Transverse colon (tissue), 4 donors: Measurements from ENCODE around the gene SPATC1L. TPM values are rescaled to one million over a fixed set of nuclear protein-coding genes. Genes with fewer than 3 reads are reported as not detected.

Source experiments
- DNase-seq: peaks from one replicate; pipeline ENCODE4 v3.0.0-alpha.2; 2019
- H3K27ac ChIP-seq, 4 donors: fragments of 200-600 bp; sonication (generic); 2 replicates each; pipeline ENCODE4 v1.5.1; 2016 to 2018; ENCODE audit warnings: inconsistent platforms in 4 of 4
- H3K27me3 ChIP-seq: fragments of 200-600 bp; sonication (generic); 2 replicates; pipeline ENCODE4 v1.5.1; 2017; ENCODE audit warnings: inconsistent platforms
- H3K36me3 ChIP-seq, 4 donors: fragments of 200-600 bp; sonication (generic); 2 replicates each; pipeline ENCODE4 v1.5.1; 2017 to 2019; ENCODE audit warnings: inconsistent platforms in 4 of 4
- H3K4me1 ChIP-seq, 4 donors: fragments of 200-600 bp; sonication (generic); 2 replicates each; pipeline ENCODE4 v1.5.1; 2017 to 2020; ENCODE audit warnings: inconsistent platforms in 4 of 4
- H3K4me3 ChIP-seq, 4 donors: fragments of 200-600 bp; sonication (generic); 1 replicate in 1 of 4; 2 replicates in 3 of 4; pipeline versions ENCODE4 v1.5.1 to v1.6.1; 2017 to 2019; ENCODE audit warnings: inconsistent platforms in 4 of 4
- H3K9me3 ChIP-seq, 2 donors: fragments of 200-600 bp; sonication (generic); 2 replicates each; pipeline ENCODE4 v1.5.1; 2017 to 2019; ENCODE audit warnings: inconsistent platforms in 2 of 2
- CTCF ChIP-seq, 5 experiments: fragments of 200-600 bp in 3 of 5; fragments of 450-650 bp in 2 of 5; sonication (generic) in 3 of 5; IDR thresholded peaks; 1 replicate in 2 of 5; 2 replicates in 3 of 5; pipeline ENCODE4 v1.5.1; 2016 to 2017; ENCODE audit warnings: antibody characterized with exemption in 5 of 5, inconsistent platforms in 3 of 5, mild to moderate bottlenecking in 2 of 5, moderate library complexity in 1 of 5
- EP300 ChIP-seq: sonication (generic); formaldehyde crosslinking; IDR thresholded peaks from one replicate; pipeline ENCODE4 v1.6.1; 2017; ENCODE audit warnings: antibody characterized with exemption, low read depth
- POLR2A ChIP-seq: fragments of 450-650 bp; IDR thresholded peaks from one replicate; pipeline ENCODE4 v1.6.1; 2016; ENCODE audit warnings: antibody characterized with exemption, mild to moderate bottlenecking, moderate library complexity
- POLR2AphosphoS5 ChIP-seq, 3 donors: sonication (generic); formaldehyde crosslinking; IDR thresholded peaks; one replicate each; pipeline ENCODE4 v1.6.1; 2016; ENCODE audit warnings: antibody characterized with exemption in 3 of 3
- WGBS, 2 donors: methylation state at CpG; one replicate each; pipeline ENCODE4 v1.1.5; 2018; ENCODE audit warnings: low coverage in 1 of 2; 5-methylcytosine and 5-hydroxymethylcytosine counted together
- in situ Hi-C, 4 donors: fragments of 200-750 bp; cut with MboI; loops; one replicate each; pipeline versions ENCODE4 v1.15.0 to v1.15.1; 2017; ENCODE audit warnings: low sequenced_read_pairs in 3 of 4, low pct_ligation_motif_present in 1 of 4, low pct_unique_long_range_greater_than_20kb in 1 of 4
- intact Hi-C: fragments of 100-400 bp; cut with DNase I; formaldehyde crosslinking; loops from one replicate; pipeline ENCODE4 v1.15.1; 2023; ENCODE audit warnings: low total_unique reads
- total RNA-seq, 4 donors: library from RNA; depleted of rRNA; stranded (reverse); fragments of >200 nt; gene quantifications; one replicate each; pipeline ENCODE4 v1.1.0, GENCODE V29; 2016

SPATC1L gene
- total RNA-seq, 4 donors from 2014 or later = 1.2 to 11.0 (median 8.5) TPM; not detected in 1

GRCh38 chr21:46111857-46112724 is 72.2 kb downstream of the SPATC1L start:
- 92% methylated on average over 64 of the region's 69 CpGs; no CpG with 5 or more reads in 1 of the 2 donors for WGBS, 2 donors
- peaks cover 0 to 7% of the 10 kb centered on the region in 2 donors for H3K9me3 ChIP-seq
- intact Hi-C loops = loop anchor here (5.0 kb wide), 1 partner anchor 140 kb away; no protein-coding TSS in a partner anchor
- H3K27ac ChIP-seq = no peak overlapping the region
- in situ Hi-C loops = loop anchor here in 1 of 4 donors (25.0 kb wide), 1 partner anchor 150 kb away; no protein-coding TSS in a partner anchor
- no peaks in the 10 kb centered on the region for H3K27me3 ChIP-seq
- peaks cover 0 to 35% (median 6%) of the 10 kb centered on the region in 4 donors for H3K36me3 ChIP-seq
- TF ChIP-seq POLR2AphosphoS5 (IDR thresholded peaks at IDR 0.05) (no peak), CTCF (IDR thresholded peaks at IDR 0.05) (no peak), POLR2A (no peak), EP300 (no peak)
- DNase-seq = peak; percentile 7
- H3K4me1 ChIP-seq = peaks cover 13 to 27% (median 18%) of the 10 kb centered on the region in 4 donors
- H3K4me3 ChIP-seq = no peak overlapping the region

GRCh38 chr21:46111193-46111571 is 73.1 kb downstream of the SPATC1L start:
- Histone ChIP-seq H3K27ac (peak overlapping the region in 2 of 4 donors; percentile 69), H3K27me3 (no peaks in the 10 kb centered on the region), H3K4me1 (peaks cover 13 to 27% (median 18%) of the 10 kb centered on the region in 4 donors), H3K4me3 (no peak overlapping the region), H3K36me3 (peaks cover 0 to 26% (median 4%) of the 10 kb centered on the region in 4 donors), H3K9me3 (peaks cover 0 to 7% of the 10 kb centered on the region in 2 donors)
- no peak for DNase-seq
- TF ChIP-seq CTCF (IDR thresholded peaks at IDR 0.05) = no peak
- no peak for TF ChIP-seq POLR2A
- TF ChIP-seq EP300 = no peak
- TF ChIP-seq POLR2AphosphoS5 (IDR thresholded peaks at IDR 0.05) = no peak
- in situ Hi-C loops (loop anchor here in 1 of 4 donors (25.0 kb wide), 1 partner anchor 149 kb away; no protein-coding TSS in a partner anchor), intact Hi-C loops (loop anchor here (5.0 kb wide), 1 partner anchor 139 kb away; no protein-coding TSS in a partner anchor)
- 84% methylated on average over 12 of the region's 12 CpGs; no CpG with 5 or more reads in 1 of the 2 donors for WGBS, 2 donors

Other genes starting within 250 kb of the SPATC1L start
- gene COL6A1, start 202.7 kb downstream of the SPATC1L start, total RNA-seq = 100 to 1,000 TPM; 166 to 580 (median 346) TPM
- 100 to 1,000 TPM; 172 to 550 (median 346) TPM for gene COL6A2, start 86.3 kb downstream of the SPATC1L start, total RNA-seq
- not detected for gene FTCD, start 28.9 kb downstream of the SPATC1L start, total RNA-seq
- gene LSS, start 44.3 kb upstream of the SPATC1L start, total RNA-seq = 10 to 100 TPM; 53.2 to 75.2 (median 62.3) TPM
- gene MCM3AP, start 101.2 kb upstream of the SPATC1L start, total RNA-seq = 100 to 1,000 TPM in 3 of 4 donors, 10 to 100 TPM in 1; 87.4 to 348 (median 108) TPM
- gene YBEY, start 101.9 kb upstream of the SPATC1L start, total RNA-seq = 10 to 100 TPM in 1 of 4 donors, 1 to 10 TPM in 2, not detected in 1; 4.8 to 33.5 (median 9.1) TPM
- gene C21orf58, start 139.4 kb upstream of the SPATC1L start, total RNA-seq = 10 to 100 TPM in 2 of 4 donors, 1 to 10 TPM in 2; 2.5 to 79.8 (median 7.6) TPM
- 100 to 1,000 TPM in 1 of 4 donors, 10 to 100 TPM in 3; 27.6 to 171 (median 63.4) TPM for gene PCNT, start 139.7 kb upstream of the SPATC1L start, total RNA-seq